GM12864 (cell line): ENCODE data around the gene MACROD2.

ENCODE experiments used
- DNase-seq: peaks from one replicate; pipeline ENCODE4 v3.0.0-alpha.2; 2011; ENCODE audit warnings: low read depth
- H3K4me3 ChIP-seq: 2 replicates; pipeline ENCODE4 v1.5.1; 2011; ENCODE audit warnings: mild to moderate bottlenecking, low read depth, low read length, control low read depth
- TF ChIP-seq, protein P1 (sequence below): IDR thresholded peaks from 2 replicates; pipeline ENCODE4 v1.5.1; 2011; ENCODE audit warnings: low read depth, mild to moderate bottlenecking, moderate library complexity, low read length, control low read depth, inconsistent platforms; ENCODE audit errors: missing control alignments

Gene MACROD2

DNA sequence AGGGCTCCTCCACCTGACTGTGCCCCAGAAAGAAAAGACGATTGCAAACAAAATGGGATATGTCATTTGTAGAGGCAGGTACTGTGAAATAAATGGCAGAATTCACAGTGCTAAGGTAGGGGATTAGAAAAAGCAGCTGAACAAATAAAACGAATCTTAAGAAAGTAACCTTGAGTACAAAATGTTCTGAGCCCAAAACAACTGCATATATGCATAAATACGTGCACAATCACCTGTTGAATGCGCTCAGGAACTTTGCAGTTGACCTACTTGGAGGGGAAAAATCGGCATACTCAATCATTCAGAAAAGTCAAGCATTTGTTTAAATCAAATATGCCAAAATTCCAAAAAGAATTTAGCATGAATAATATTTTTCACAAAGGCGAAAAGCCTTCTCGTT lies 1114.2 kb downstream of the MACROD2 start:
- no peak overlapping the region for H3K4me3 ChIP-seq
- TF ChIP-seq, protein P1, sequence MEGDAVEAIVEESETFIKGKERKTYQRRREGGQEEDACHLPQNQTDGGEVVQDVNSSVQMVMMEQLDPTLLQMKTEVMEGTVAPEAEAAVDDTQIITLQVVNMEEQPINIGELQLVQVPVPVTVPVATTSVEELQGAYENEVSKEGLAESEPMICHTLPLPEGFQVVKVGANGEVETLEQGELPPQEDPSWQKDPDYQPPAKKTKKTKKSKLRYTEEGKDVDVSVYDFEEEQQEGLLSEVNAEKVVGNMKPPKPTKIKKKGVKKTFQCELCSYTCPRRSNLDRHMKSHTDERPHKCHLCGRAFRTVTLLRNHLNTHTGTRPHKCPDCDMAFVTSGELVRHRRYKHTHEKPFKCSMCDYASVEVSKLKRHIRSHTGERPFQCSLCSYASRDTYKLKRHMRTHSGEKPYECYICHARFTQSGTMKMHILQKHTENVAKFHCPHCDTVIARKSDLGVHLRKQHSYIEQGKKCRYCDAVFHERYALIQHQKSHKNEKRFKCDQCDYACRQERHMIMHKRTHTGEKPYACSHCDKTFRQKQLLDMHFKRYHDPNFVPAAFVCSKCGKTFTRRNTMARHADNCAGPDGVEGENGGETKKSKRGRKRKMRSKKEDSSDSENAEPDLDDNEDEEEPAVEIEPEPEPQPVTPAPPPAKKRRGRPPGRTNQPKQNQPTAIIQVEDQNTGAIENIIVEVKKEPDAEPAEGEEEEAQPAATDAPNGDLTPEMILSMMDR, result no peak
- no peak for DNase-seq

DNA sequence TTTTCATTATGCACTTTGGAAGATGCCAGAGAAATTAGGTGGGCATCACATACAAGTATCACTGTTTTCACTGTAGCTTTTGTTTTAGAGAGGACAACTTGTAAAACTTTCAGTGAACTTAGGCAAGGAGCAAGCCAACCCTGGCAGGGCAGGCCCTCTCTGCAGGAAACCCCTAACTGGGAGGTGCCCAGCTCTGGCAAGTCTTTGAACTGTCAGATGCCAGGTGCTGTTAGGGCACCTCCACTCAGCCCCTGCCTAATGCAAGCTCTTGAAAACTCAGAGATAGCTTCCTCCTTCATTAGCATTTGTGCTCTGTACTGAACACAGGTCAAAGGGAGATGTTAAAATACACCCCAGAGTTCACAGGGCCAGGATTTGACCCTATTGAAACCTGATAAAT lies 1116.3 kb downstream of the MACROD2 start:
- no peak overlapping the region for H3K4me3 ChIP-seq
- DNase-seq, result no peak
- TF ChIP-seq, protein P1, result no peak

DNA sequence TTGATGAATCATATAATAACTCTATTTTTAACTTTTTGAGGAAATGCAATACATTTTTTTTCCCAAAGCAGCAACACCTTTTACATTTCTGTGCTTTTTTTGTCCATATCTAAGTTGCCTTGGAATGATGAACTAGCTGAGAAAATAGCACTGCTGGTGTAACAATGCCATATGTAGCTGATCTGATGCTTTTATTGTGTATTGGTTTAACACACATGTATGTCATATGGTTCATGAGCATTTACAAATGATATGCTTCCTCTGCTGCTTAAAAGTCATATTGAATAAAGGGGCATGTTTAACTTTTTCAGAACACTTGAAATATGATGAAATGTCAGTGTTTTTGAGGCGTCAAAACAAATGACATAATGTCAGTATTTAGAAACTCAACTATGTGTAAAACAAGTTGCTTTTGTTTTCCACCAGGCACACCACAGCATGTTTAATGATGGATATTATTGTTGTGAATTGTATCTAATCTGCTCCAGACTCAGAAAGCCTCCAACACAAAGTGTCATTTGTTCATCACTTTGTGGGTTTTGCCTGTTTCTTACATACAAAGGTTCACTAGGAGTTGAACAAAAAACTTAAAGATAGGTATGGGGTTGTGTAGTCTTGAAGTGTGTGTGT lies 1117.9 kb downstream of the MACROD2 start:
- H3K4me3 ChIP-seq, result no peak overlapping the region
- no peak for DNase-seq
- TF ChIP-seq, protein P1, result no peak

DNA sequence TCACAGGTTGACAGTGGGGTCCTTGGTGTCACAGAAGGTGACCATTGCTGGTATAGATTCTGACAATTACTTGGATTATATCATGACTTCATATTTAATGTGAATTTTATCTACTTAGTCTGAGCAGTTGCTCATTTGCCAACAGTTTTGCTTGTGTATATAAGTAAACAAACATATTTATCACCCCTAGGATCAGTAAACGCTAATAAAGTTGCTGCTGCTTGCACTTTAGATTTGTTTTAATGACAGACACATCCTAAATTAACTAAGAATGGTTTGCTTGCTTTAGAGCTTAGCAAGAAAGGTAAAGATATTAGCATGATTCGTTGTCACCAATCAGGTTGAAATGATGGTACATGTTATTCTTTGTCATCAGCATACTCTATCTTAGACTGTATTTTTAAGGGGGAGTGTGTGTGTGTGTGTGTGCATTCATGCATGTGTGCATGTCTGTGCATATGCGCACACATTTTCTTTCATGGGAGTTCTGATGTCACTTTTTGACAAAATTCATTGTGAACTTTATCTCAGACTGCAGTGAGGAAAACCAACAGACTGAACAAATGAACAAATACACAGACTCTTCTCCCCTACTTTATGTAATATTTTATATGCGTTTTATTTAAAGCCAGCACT lies 1124.7 kb downstream of the MACROD2 start:
- TF ChIP-seq, protein P1, result no peak
- no peak for DNase-seq
- no peak overlapping the region for H3K4me3 ChIP-seq

DNA sequence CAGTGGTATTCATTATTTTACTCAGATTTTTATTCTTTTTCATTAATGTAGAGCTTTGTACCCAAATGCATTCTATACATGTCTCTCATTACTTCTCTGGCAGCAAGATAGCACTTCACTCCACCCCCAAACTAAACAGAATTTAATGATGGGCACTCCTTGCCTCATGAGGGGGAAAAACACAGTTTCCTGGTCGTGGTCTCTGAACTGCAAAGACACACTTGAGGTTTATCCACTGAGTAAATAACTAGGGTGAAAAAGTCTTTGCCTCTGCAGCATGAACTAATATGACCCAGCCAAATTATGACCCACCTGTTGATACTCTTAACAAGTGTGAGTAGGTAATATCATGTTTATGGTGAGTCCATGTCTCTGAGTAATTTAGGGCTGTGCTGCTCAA lies 1127.3 kb downstream of the MACROD2 start:
- no peak for DNase-seq
- H3K4me3 ChIP-seq, result no peak overlapping the region
- TF ChIP-seq, protein P1, result no peak

DNA sequence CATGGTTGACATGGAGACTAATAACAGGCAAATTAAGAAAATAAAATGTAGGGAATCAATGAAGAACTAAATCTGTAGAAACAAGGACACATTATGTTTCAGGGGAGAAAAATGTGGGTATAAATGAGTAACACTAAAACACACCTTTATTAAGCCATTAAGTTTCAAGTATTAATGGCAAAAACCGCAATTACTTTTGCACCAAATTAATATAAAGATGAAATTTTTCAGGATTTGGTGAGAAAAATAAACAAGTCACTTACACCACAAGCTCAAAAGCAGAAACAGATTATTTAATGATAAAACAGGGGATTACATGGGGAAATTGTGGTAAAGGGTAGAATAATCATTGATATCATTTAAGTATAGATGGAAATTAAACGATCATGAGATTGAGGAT lies 1135.9 kb downstream of the MACROD2 start:
- TF ChIP-seq, protein P1, result no peak
- no peak overlapping the region for H3K4me3 ChIP-seq
- DNase-seq, result no peak
